GM18951 (cell line): ENCODE data around the gene ZNF217.
"Not testable (repeated sequence)": the region's sequence is repeated elsewhere in the genome, so short reads cannot be mapped to it uniquely, and the experiment has no call there.

Source experiments
- POLR2A ChIP-seq: IDR thresholded peaks from 4 replicates; pipeline ENCODE4 v1.6.1; 2011; ENCODE audit warnings: mild to moderate bottlenecking; ENCODE audit not compliant: insufficient read length, insufficient read depth; ENCODE audit errors: extremely low read depth
- in situ Hi-C: fragments of 300-500 bp; cut with MboI; formaldehyde crosslinking; loops from one replicate; pipeline ENCODE4 v1.12.0; 2022; ENCODE audit warnings: low sequenced_read_pairs, mixed read lengths, inconsistent platforms; ENCODE audit not compliant: unreplicated experiment

Gene ZNF217

DNA sequence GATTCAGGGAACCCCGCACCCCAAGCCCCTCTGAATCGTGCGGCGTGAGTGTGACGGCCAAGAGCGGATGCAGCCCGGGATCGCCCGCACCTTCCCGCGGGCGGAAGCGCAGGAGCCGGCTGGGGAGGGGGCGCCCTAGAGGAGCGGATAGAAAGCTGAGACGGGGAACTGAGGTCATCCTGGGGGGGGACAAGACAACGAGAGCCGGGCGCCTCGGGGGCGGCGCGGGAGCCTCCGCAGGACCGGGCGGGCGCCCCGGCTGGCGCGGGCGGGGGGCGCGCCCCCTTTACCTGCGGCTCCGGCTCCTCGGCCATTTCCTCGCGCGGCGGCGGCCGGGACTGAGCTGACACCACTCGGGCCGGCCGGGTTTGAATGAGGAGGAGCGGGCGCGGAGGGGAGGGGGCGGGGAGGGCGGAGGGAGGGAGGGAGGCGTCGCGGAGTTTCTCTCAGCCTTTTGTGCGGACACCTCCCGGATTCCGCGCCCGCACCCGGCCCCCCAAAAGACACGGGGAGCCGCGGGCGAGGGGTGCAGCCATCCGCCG lies at the start of gene ZNF217:
ZNF217 (minus strand) TSS at position 374 of the 542 bp plus-strand sequence. CDS start 11,013 bp downstream, outside the sequence.
- in situ Hi-C loops, result not testable (repeated sequence)
- peak; percentile 46 for TF ChIP-seq POLR2A

DNA sequence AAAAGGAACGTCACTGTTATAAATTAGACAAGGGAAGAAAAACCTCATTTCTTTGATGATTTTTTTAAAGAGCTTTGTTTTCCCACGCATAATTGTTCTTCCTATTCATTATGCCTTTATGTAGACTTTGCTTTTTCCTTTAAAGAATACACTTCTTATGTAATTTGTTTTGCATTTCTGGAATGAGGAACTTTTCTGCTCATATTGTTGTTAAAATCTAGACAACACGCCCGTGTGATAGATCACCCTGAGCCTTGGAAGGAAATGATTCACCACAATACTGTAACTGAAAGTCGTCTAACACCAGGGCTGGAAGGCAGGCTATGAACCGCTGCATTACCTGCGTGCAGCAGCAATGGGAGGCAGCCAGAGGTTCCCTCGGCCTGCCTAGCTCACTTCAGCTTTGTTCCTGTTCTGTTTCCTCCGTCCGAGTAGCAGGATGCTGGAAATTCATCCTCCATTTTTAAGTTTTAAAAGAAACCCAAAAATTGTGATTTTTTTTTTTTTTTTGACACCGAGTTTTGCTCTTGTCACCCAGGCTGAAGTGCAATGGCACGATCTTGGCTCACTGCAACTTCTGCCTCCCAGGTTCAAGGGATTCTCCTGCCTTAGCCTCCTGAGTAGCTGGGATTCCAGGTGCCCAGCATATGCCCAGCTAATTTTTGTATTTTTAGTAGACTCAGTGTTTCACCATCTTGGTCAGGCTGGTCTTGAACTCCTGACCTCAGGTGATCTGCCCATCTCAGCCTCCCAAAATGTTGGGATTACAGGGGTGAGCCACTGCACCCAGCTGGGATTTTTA lies 49.6 kb upstream of the ZNF217 start:
- in situ Hi-C loops, result no loop called here
- TF ChIP-seq POLR2A, result peak; percentile 45

DNA sequence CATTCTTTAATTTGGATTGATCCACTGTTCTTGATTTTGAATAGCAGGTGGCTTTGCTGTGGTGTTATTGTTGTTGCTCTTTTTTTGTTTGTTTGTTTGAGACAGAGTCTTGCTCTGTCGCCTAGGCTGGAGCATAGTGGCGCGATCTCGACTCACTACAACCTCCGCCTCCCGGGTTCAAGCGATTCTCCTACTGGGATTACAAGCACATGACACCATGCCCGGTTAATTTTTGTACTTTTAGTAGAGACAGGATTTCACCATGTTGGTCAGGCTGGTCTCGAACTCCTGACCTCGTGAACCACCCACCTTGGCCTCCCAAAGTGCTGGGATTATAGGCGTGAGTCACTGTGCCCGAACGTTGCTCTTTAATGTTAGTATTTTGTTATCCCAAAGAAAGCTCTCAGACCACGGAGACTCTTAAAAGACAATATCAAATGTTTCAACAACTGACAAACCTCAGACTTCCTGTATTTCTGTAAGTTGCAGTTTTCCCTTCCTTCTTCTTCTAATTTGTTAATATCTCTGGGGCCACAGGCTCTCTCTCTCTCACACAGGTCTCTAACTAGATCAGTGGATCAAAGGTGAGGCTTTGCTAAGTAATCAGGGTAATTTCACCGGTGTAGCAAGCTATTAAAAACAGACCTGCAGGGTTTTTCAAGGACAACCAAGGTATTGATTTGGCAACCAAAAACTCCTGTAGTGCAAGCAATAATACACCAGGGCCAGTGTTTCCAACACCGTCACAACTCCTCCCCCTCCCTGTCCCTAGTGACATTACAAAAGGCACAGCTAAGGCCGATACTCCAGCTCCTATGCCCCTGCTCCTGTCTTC lies 48.8 kb upstream of the ZNF217 start:
- in situ Hi-C loops, result no loop called here
- TF ChIP-seq POLR2A, result no peak

DNA sequence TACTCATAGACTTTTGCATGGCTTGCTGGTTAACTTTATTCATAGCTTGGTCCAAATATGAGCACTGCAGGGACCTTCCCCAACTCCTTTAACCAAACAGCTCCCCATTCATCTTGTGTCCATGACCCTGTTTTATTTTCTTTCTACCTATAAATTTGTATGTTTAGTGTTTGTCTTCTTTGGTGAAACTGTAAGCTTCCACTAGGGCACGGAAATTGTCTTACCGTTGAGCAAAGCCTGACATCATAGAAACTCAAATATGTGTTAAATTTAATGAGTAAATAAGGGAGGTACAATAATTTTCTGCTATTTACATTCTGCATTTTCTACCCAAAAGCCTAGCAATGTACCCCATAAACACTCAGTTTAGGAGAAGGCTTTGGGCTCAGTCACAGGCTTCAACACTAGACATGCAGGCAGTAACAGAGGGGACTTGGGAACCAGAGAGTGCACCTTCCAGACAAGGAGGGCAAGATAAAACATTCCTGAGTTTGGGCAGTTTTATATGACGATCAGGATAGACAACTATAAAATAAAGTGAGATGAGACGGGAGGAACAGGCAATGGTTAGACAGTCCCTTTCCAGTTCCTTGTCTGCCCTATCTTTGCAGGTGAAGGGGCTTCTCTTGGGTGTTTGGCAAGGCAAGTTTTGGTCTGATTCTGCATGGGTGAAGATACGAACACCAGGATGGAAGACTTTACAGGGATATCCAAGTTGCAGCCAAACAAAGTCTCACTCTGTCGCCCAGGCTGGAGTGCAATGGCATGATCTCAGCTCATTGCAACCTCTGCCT lies 46.2 kb upstream of the ZNF217 start:
- in situ Hi-C loops, result no loop called here
- TF ChIP-seq POLR2A, result no peak

DNA sequence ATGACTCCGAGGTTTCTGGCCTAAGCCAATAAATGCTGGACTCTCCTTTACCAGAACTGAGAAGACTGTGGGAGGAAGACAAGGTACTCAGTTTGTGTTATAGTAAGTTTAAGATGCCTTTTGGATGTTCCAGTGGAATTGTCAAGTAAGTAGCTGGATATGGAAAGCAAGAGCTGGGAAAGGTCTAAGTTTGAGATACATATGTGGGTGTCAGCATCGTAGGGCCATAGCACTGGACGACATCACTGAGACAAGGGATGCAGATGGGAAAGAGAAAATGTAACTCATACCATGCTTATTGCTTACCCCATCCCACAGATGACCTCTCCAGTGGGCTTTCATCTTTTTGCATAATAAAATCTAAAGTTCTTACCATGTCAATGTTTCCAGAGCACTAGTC lies 45.5 kb upstream of the ZNF217 start:
- no peak for TF ChIP-seq POLR2A
- in situ Hi-C loops, result no loop called here

GRCh38 chr20:53637310-53637709 lies 43.7 kb upstream of the ZNF217 start:
- in situ Hi-C loops, result not testable (repeated sequence)

GRCh38 chr20:53636540-53637097 lies 43.0 kb upstream of the ZNF217 start:
- TF ChIP-seq POLR2A, result no peak
- in situ Hi-C loops, result no loop called here

DNA sequence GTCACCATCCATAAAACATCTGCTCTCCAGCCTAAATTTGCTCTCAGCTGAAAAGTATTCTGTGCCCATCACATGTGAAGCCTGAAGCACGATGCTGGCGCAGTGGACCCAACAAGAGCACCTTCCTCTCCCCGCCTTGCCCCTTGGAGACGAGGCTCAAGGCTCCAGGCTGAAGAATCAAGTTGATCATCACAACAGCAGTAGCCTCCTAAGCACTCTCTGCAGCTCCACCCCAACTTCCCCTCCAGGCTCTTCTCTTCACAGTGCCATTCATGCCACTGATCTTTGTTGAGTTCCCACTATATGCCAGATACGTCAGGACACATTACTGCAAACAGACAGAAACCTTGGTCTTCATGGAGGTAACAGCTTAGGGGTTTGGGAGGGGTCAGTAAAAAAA lies 41.6 kb upstream of the ZNF217 start:
- TF ChIP-seq POLR2A, result no peak
- in situ Hi-C loops, result no loop called here

GRCh38 chr20:53631909-53632662 lies 38.4 kb upstream of the ZNF217 start:
- in situ Hi-C loops, result no loop called here
- TF ChIP-seq POLR2A, result no peak

GRCh38 chr20:53629436-53629835 lies 35.8 kb upstream of the ZNF217 start:
- no peak for TF ChIP-seq POLR2A
- in situ Hi-C loops, result no loop called here

DNA sequence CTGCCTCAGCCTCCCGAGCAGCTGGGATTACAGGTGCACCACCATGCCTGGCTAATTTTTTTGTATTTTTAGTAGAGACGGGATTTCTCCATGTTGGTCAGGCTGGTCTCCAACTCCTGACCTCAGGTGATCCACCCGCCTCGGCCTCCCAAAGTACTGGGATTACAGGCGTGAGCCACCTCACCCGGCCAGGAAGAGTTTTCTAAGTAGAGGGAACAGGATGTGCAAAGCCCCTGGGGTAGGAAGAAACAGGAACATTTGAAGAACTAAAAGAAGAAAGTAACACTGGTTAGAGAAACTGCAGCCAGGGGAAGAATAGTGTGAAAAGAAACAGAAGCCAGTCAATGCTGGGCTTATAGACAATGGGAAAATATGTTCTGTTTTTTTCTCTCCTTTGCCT lies 35.1 kb upstream of the ZNF217 start:
- in situ Hi-C loops, result not testable (repeated sequence)

GRCh38 chr20:53628076-53628475 lies 34.4 kb upstream of the ZNF217 start:
- TF ChIP-seq POLR2A, result no peak
- in situ Hi-C loops, result no loop called here

GRCh38 chr20:53627001-53627400 lies 33.4 kb upstream of the ZNF217 start:
- in situ Hi-C loops, result not testable (repeated sequence)
